ENCODE results near the gene SERP2.
A peak's percentile ranks its signal among the peaks of the same experiment; 100 is the strongest.

SERP2 gene

GRCh38 chr13:44415815-44416214 lies 42.2 kb downstream of the SERP2 start:
- no peak for DNase-seq

- no peak for DNase-seq
These were observed 42.7 kb downstream of the SERP2 start for GRCh38 chr13:44416301-44416700.

GRCh38 chr13:44416744-44417143 lies 43.1 kb downstream of the SERP2 start:
- DNase-seq: no peak

- no peak for DNase-seq
These were observed 43.8 kb downstream of the SERP2 start for GRCh38 chr13:44417446-44417845.

GRCh38 chr13:44417876-44418275 lies 44.3 kb downstream of the SERP2 start:
- DNase-seq: no peak

- no peak for DNase-seq
These were observed 47.0 kb downstream of the SERP2 start for GRCh38 chr13:44420376-44421220.

GRCh38 chr13:44421853-44422525 lies 48.4 kb downstream of the SERP2 start:
- no peak for DNase-seq

GRCh38 chr13:44422755-44423643 lies 49.4 kb downstream of the SERP2 start:
- no peak for DNase-seq

GRCh38 chr13:44423824-44424223 lies 50.2 kb downstream of the SERP2 start:
- DNase-seq: no peak

GRCh38 chr13:44425041-44425814 lies 51.6 kb downstream of the SERP2 start:
- no peak for DNase-seq

- no peak for DNase-seq
These were observed 52.1 kb downstream of the SERP2 start for GRCh38 chr13:44425815-44426078.

- DNase-seq: no peak
These were observed 52.8 kb downstream of the SERP2 start for GRCh38 chr13:44426461-44426860.

- DNase-seq: no peak
These were observed 55.7 kb downstream of the SERP2 start for GRCh38 chr13:44429311-44429710.

GRCh38 chr13:44431150-44431549 lies 57.5 kb downstream of the SERP2 start:
- no peak for DNase-seq

- no peak for DNase-seq
These were observed 59.0 kb downstream of the SERP2 start for GRCh38 chr13:44432650-44433049.

GRCh38 chr13:44433863-44434765 lies 60.5 kb downstream of the SERP2 start:
- no peak for DNase-seq

GRCh38 chr13:44434766-44435141 lies 61.1 kb downstream of the SERP2 start:
- no peak for DNase-seq

- DNase-seq: peak; percentile 98
These were observed 61.7 kb downstream of the SERP2 start for GRCh38 chr13:44435142-44435918.

- DNase-seq: no peak
These were observed 62.4 kb downstream of the SERP2 start for GRCh38 chr13:44435919-44436510.

- DNase-seq: peak; percentile 98
These were observed 63.1 kb downstream of the SERP2 start for GRCh38 chr13:44436589-44437337.

Data from left hindlimb (tissue), 1 donor.